IMR-90 (cell line): ENCODE results near the gene ZSCAN29.

Experiments used
- CEBPB ChIP-seq: IDR thresholded peaks from 2 replicates; pipeline ENCODE4 v1.6.1; 2012; ENCODE audit warnings: low read depth, low read length, improper control_type of control experiment
- CTCF ChIP-seq: conservative IDR thresholded peaks from 2 replicates; pipeline ENCODE4 v1.5.1; 2012; ENCODE audit warnings: mild to moderate bottlenecking, low read depth, low read length, improper control_type of control experiment
- FOS ChIP-seq: fragments of 150-350 bp; IDR thresholded peaks from 2 replicates; pipeline ENCODE4 v1.6.1; 2016; ENCODE audit warnings: low read depth, low read length
- MXI1 ChIP-seq: IDR thresholded peaks from 2 replicates; pipeline ENCODE4 v1.6.1; 2012; ENCODE audit warnings: low read depth, mild to moderate bottlenecking, low read length, moderate library complexity, borderline replicate concordance
- POLR2A ChIP-seq: IDR thresholded peaks from 2 replicates; pipeline ENCODE4 v1.6.1; 2012; ENCODE audit warnings: mild to moderate bottlenecking, low read depth, low read length
- RAD21 ChIP-seq: IDR thresholded peaks from 2 replicates; pipeline ENCODE4 v1.6.1; 2012; ENCODE audit warnings: low read length, improper control_type of control experiment
- SMC3 ChIP-seq: fragments of 150-350 bp; IDR thresholded peaks from 2 replicates; pipeline ENCODE4 v1.6.1; 2016; ENCODE audit warnings: low read depth, mild to moderate bottlenecking, antibody characterized with exemption, low read length, moderate library complexity
- USF2 ChIP-seq: fragments of 150-350 bp; IDR thresholded peaks from 2 replicates; pipeline ENCODE4 v1.6.1; 2017; ENCODE audit warnings: mild to moderate bottlenecking, antibody characterized with exemption, low read length, low read depth

DNA sequence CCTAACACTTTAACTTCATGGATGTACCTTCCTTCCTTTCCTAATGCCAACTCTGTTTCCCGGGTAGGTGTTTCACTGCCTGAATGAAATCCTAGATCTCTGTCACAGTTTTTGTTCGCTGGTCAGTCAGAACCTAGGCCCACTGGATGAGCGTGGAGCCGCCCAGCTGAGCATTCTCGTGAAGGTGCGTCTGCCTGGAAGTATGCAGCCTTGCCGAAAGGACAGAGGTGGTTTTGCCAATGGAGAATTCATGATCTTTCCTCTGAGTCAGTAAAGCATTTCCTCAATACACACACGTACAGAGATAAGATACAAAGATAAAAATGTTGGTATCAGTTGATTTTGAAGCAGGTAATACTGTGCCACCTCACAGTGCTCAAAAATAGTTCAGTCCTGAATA, 32.8 kb upstream of the ZSCAN29 start:
- TF ChIP-seq CTCF: no peak
- no peak for TF ChIP-seq MXI1
- TF ChIP-seq POLR2A: no peak
- TF ChIP-seq SMC3: no peak
- no peak for TF ChIP-seq RAD21
- TF ChIP-seq CEBPB: no peak
- no peak for TF ChIP-seq USF2
- TF ChIP-seq FOS: no peak
